OCI-LY1 (cell line): ENCODE data around the gene BRD3.

Experiments used
- H2AFZ ChIP-seq: fragments of 200-600 bp; sonication (generic), shearing (Covaris generic); 2 replicates; pipeline ENCODE4 v1.6.0; 2014; ENCODE audit warnings: antibody characterized with exemption, mild to moderate bottlenecking, low read length
- H3F3A ChIP-seq: fragments of 200-600 bp; sonication (generic), shearing (Covaris generic); 2 replicates; pipeline ENCODE4 v1.6.0; 2014; ENCODE audit warnings: mild to moderate bottlenecking, antibody characterized with exemption, low read length, moderate library complexity; ENCODE audit not compliant: insufficient read depth
- H3K27ac ChIP-seq: fragments of 200-600 bp; sonication (generic); 2 replicates; pipeline ENCODE4 v1.5.1; 2014; ENCODE audit warnings: low read length, mixed run types, mild to moderate bottlenecking, low read depth; ENCODE audit not compliant: poor library complexity, severe bottlenecking
- H3K27me3 ChIP-seq: fragments of 200-600 bp; sonication (generic); 2 replicates; pipeline ENCODE4 v1.6.0; 2014; ENCODE audit warnings: antibody characterized with exemption, mild to moderate bottlenecking, low read length, moderate library complexity; ENCODE audit not compliant: insufficient read depth
- H3K36me3 ChIP-seq: fragments of 200-600 bp; sonication (generic); 2 replicates; pipeline ENCODE4 v1.6.1; 2014; ENCODE audit warnings: mild to moderate bottlenecking, antibody characterized with exemption, low read length, moderate library complexity, mixed read lengths; ENCODE audit not compliant: insufficient read depth
- H3K4me1 ChIP-seq: fragments of 200-600 bp; sonication (generic); 2 replicates; pipeline ENCODE4 v1.5.1; 2014; ENCODE audit warnings: mild to moderate bottlenecking, low read length, moderate library complexity; ENCODE audit not compliant: insufficient read depth, severe bottlenecking
- H3K4me2 ChIP-seq: fragments of 200-600 bp; sonication (generic), shearing (Covaris generic); 2 replicates; pipeline ENCODE4 v1.6.1; 2014; ENCODE audit warnings: low read length
- H3K4me3 ChIP-seq: fragments of 200-600 bp; sonication (generic); 2 replicates; pipeline ENCODE4 v1.5.1; 2014; ENCODE audit warnings: low read length, low read depth, mild to moderate bottlenecking, mixed read lengths; ENCODE audit not compliant: poor library complexity, severe bottlenecking
- H3K79me2 ChIP-seq: fragments of 200-600 bp; shearing (Covaris generic); 2 replicates; pipeline ENCODE4 v1.6.1; 2016; ENCODE audit warnings: mixed run types, low read length, mixed read lengths; ENCODE audit not compliant: insufficient read depth
- H3K9ac ChIP-seq: fragments of 200-600 bp; sonication (generic), shearing (Covaris generic); 2 replicates; pipeline ENCODE4 v1.6.1; 2014; ENCODE audit warnings: mild to moderate bottlenecking, low read length, mixed read lengths
- H3K9me2 ChIP-seq: fragments of 200-600 bp; sonication (generic), shearing (Covaris generic); 2 replicates; pipeline ENCODE4 v1.6.1; 2014; ENCODE audit warnings: low read depth, mild to moderate bottlenecking, low read length, mixed read lengths
- H3K9me3 ChIP-seq: fragments of 200-600 bp; shearing (Covaris generic); 2 replicates; pipeline ENCODE4 v1.6.1; 2014; ENCODE audit warnings: low read length, mixed read lengths
- H4K20me1 ChIP-seq: fragments of 200-600 bp; sonication (generic), shearing (Covaris generic); 2 replicates; pipeline ENCODE4 v1.6.0; 2016; ENCODE audit warnings: mild to moderate bottlenecking, low read length; ENCODE audit not compliant: insufficient read depth
- EZH2 ChIP-seq: fragments of 200-600 bp; sonication (generic), shearing (Covaris generic); IDR thresholded peaks from 2 replicates; pipeline ENCODE4 v1.8.0; 2017; ENCODE audit warnings: borderline replicate concordance, mixed run types, mild to moderate bottlenecking, antibody characterized with exemption, low read length, moderate library complexity, mixed read lengths
- TF ChIP-seq, protein P1 (sequence below): fragments of 200-600 bp; sonication (generic), shearing (Covaris generic); IDR thresholded peaks from 2 replicates; pipeline ENCODE4 v1.5.1; 2017; ENCODE audit warnings: mild to moderate bottlenecking, antibody characterized with exemption, low read length, moderate library complexity, mixed read lengths

BRD3 gene

DNA sequence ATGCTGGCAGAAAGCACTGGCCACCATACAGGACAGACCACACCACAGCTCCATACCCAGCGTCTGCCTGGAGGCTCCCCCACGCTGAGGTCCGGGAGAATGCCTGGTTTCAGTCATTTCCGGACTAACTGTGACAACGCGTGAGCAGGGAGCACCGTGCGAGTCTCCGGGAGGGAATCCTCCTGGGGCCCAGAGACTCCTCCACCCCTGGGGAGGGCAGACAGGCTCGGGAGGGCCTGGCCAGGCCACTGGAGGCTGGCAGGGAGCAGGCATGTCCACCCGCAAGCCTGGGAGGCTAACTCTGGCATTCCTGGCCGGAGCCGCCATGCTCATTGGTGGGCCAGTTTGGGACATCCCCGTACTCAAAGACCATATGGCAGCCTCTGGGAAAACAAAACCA, 36.0 kb downstream of the BRD3 start:
- TF ChIP-seq, protein P1, sequence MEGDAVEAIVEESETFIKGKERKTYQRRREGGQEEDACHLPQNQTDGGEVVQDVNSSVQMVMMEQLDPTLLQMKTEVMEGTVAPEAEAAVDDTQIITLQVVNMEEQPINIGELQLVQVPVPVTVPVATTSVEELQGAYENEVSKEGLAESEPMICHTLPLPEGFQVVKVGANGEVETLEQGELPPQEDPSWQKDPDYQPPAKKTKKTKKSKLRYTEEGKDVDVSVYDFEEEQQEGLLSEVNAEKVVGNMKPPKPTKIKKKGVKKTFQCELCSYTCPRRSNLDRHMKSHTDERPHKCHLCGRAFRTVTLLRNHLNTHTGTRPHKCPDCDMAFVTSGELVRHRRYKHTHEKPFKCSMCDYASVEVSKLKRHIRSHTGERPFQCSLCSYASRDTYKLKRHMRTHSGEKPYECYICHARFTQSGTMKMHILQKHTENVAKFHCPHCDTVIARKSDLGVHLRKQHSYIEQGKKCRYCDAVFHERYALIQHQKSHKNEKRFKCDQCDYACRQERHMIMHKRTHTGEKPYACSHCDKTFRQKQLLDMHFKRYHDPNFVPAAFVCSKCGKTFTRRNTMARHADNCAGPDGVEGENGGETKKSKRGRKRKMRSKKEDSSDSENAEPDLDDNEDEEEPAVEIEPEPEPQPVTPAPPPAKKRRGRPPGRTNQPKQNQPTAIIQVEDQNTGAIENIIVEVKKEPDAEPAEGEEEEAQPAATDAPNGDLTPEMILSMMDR: no peak
- no peak overlapping the region for H2AFZ ChIP-seq

DNA sequence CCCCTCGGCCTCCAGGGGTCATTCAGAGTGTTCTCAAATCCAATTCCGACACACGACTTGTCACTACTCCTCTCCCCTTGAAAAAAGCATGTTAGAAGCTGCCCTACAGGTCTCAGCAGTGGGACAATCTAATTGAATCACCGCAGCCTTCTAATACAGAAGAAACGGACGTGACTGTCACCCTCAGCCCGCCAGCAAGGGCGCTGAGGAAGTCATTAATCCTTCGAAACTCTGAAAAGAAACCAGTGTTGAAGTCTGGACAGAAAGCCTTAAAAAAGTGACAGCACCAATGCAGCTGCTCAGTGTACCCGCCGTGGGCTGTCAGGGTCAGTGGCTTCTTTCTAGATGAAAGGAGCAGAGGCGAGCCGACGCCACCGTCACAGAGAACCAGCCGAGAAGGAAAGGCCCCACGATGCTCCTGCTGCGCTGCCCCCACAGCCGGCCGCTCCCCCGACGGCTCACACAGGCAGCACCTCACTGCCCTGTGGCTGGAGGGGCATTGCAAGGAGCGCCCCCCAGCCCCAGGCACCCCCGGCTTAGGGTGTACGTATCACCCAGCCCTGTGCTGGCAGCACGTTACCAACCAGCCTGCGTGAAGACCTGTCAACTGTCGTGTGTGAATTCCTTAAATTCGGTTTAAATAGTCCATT, 36.9 kb downstream of the BRD3 start:
- H3K4me2 ChIP-seq: no peak overlapping the region
- no peaks in the 10 kb centered on the region for H3K27me3 ChIP-seq
- H3F3A ChIP-seq: no peaks in the 10 kb centered on the region
- peaks cover 31% of the 10 kb centered on the region for H3K36me3 ChIP-seq
- H3K4me1 ChIP-seq: peaks cover 4% of the 10 kb centered on the region
- no peak overlapping the region for H2AFZ ChIP-seq
- no peaks in the 10 kb centered on the region for H3K9me2 ChIP-seq
- H3K79me2 ChIP-seq: no peaks in the 10 kb centered on the region
- H3K27ac ChIP-seq: no peak overlapping the region
- TF ChIP-seq, protein P1: no peak
- no peak for TF ChIP-seq EZH2
- no peaks in the 10 kb centered on the region for H3K9me3 ChIP-seq
- H4K20me1 ChIP-seq: no peaks in the 10 kb centered on the region
- no peak overlapping the region for H3K9ac ChIP-seq
- H3K4me3 ChIP-seq: no peak overlapping the region

More for the DNA sequence above, 36.0 kb downstream of the BRD3 start:
- Histone ChIP-seq H4K20me1 (no peaks in the 10 kb centered on the region), H3K9me3 (no peaks in the 10 kb centered on the region), H3K27ac (no peak overlapping the region), H3K4me3 (no peak overlapping the region), H3K79me2 (no peaks in the 10 kb centered on the region), H3K4me2 (no peak overlapping the region), H3K9me2 (no peaks in the 10 kb centered on the region), H3K9ac (no peak overlapping the region), H3K27me3 (no peaks in the 10 kb centered on the region), H3K4me1 (no peaks in the 10 kb centered on the region), H3F3A (no peaks in the 10 kb centered on the region), H3K36me3 (peaks cover 27% of the 10 kb centered on the region)

DNA sequence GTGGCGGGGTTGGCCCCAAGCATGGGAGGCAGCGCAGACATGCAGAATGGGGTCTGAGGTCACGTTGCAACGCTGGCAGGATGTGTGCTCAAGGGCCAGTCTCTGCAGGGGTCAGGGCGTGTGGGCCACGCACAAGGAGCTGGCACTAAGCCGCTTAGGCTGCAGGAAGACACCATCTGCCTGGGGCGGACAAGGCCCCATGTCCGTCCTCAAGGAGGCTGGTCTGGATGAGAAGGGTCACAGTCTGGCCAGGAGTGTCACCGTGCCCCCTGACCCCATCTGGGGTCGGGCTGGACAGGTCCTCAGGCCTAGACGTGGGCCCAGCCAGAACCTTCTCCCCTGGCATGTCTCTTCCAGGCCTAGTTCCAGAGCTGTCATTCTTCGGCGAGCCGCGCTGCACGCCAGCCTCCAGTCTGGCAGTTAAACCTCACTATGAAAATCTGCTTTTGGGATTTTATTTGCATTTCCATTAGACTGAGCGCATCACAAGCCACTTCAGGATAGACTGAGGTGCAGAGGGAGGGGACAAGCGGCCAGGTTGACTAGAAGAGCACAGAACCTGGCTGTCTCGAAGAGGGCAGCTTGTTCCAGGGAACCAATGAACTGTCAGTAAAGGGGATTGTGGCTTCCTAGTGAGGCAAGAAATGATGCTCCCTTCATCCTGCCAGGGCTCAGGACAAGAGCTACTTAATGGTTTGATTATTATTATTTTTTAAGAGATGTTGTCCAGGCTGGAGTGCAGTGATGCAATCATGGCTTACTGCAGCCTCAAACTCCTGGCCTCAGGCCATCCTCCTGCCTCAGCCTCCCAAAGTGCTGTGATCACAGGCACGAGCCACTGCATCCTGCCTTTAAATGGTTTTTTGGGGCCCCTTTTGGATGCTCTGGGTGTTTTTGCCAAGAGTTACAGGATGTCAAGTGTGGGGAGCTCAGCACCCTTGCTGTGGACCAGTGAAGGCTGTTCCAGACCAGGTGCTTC, 38.3 kb downstream of the BRD3 start:
- H3F3A ChIP-seq: no peaks in the 10 kb centered on the region
- H3K4me1 ChIP-seq: peaks cover 7% of the 10 kb centered on the region
- no peak overlapping the region for H2AFZ ChIP-seq
- no peaks in the 10 kb centered on the region for H4K20me1 ChIP-seq
- H3K79me2 ChIP-seq: no peaks in the 10 kb centered on the region
- no peak overlapping the region for H3K4me2 ChIP-seq
- no peaks in the 10 kb centered on the region for H3K27me3 ChIP-seq
- no peak overlapping the region for H3K27ac ChIP-seq
- H3K9me2 ChIP-seq: no peaks in the 10 kb centered on the region
- H3K9me3 ChIP-seq: no peaks in the 10 kb centered on the region
- H3K9ac ChIP-seq: no peak overlapping the region
- H3K4me3 ChIP-seq: no peak overlapping the region
- peaks cover 31% of the 10 kb centered on the region for H3K36me3 ChIP-seq
- TF ChIP-seq EZH2: no peak
- TF ChIP-seq, protein P1: no peak
